ENCODE measurements around the gene CDH4.

The CDH4 gene

GRCh38 chr20:61517419-61517818, 265.4 kb downstream of the CDH4 start:
- Histone ChIP-seq H3K9me3 (ENCODE audit: control insufficient read depth in 1 of 2, low read length in 2 of 2) (peaks cover 0 to 10% of the 10 kb centered on the region in 2 donors), H3K36me3 (ENCODE audit: control insufficient read depth in 1 of 2, insufficient read depth in 2 of 2, low read length in 2 of 2) (no peaks in the 10 kb centered on the region), H3K27me3 (ENCODE audit: control insufficient read depth in 1 of 2, insufficient read depth in 2 of 2, low read length in 2 of 2) (no peaks in the 10 kb centered on the region), H3K9ac (ENCODE audit: low read depth in 1 of 2, low read length in 2 of 2) (no peak overlapping the region), H3K27ac (ENCODE audit: low read depth, low read length) (no peak overlapping the region), H3K4me1 (ENCODE audit: control insufficient read depth in 1 of 2, insufficient read depth in 2 of 2, low read length in 2 of 2) (no peaks in the 10 kb centered on the region), H3K4me3 (ENCODE audit: low read depth in 1 of 2, low read length in 2 of 2) (no peak overlapping the region)

GRCh38 chr20:61518424-61518951, 266.4 kb downstream of the CDH4 start:
- Histone ChIP-seq H3K27me3 (ENCODE audit: control insufficient read depth in 1 of 2, insufficient read depth in 2 of 2, low read length in 2 of 2) (no peaks in the 10 kb centered on the region), H3K4me3 (ENCODE audit: low read depth in 1 of 2, low read length in 2 of 2) (no peak overlapping the region), H3K36me3 (ENCODE audit: control insufficient read depth in 1 of 2, insufficient read depth in 2 of 2, low read length in 2 of 2) (no peaks in the 10 kb centered on the region), H3K9me3 (ENCODE audit: control insufficient read depth in 1 of 2, low read length in 2 of 2) (peaks cover 0 to 10% of the 10 kb centered on the region in 2 donors), H3K27ac (ENCODE audit: low read depth, low read length) (no peak overlapping the region), H3K9ac (ENCODE audit: low read depth in 1 of 2, low read length in 2 of 2) (no peak overlapping the region), H3K4me1 (ENCODE audit: control insufficient read depth in 1 of 2, insufficient read depth in 2 of 2, low read length in 2 of 2) (no peaks in the 10 kb centered on the region)

DNA sequence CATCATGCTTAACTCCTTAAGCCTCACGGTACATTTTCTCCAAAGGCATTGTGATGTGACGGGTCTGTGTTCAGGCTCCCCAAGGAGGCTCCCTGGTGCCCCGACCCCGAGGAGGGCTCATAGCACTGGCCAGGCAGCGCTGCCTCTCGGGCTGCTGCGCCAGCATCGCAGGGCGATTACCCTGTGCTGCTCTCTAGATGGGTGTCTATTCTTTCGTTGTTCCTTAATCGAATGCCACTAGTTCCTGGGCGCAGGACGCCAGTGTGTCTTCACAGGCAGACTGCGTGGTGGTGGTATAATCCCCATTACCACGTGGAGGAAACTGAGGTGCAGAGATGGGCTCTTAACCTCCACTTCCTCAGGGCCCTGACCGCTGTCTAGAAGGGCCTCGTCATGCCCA, 267.4 kb downstream of the CDH4 start:
- no peak overlapping the region for H3K9ac ChIP-seq (ENCODE audit: low read depth in 1 of 2, low read length in 2 of 2)
- no peak overlapping the region for H3K4me3 ChIP-seq (ENCODE audit: low read depth in 1 of 2, low read length in 2 of 2)
- H3K27me3 ChIP-seq (ENCODE audit: control insufficient read depth in 1 of 2, insufficient read depth in 2 of 2, low read length in 2 of 2) = no peaks in the 10 kb centered on the region
- H3K36me3 ChIP-seq (ENCODE audit: control insufficient read depth in 1 of 2, insufficient read depth in 2 of 2, low read length in 2 of 2) = no peaks in the 10 kb centered on the region
- no peak overlapping the region for H3K27ac ChIP-seq (ENCODE audit: low read depth, low read length)
- no peaks in the 10 kb centered on the region for H3K4me1 ChIP-seq (ENCODE audit: control insufficient read depth in 1 of 2, insufficient read depth in 2 of 2, low read length in 2 of 2)
- H3K9me3 ChIP-seq (ENCODE audit: control insufficient read depth in 1 of 2, low read length in 2 of 2) = peaks cover 0 to 10% of the 10 kb centered on the region in 2 donors

GRCh38 chr20:61520076-61520892, 268.2 kb downstream of the CDH4 start:
- Histone ChIP-seq H3K9ac (ENCODE audit: low read depth in 1 of 2, low read length in 2 of 2) (no peak overlapping the region), H3K4me1 (ENCODE audit: control insufficient read depth in 1 of 2, insufficient read depth in 2 of 2, low read length in 2 of 2) (no peaks in the 10 kb centered on the region), H3K27ac (ENCODE audit: low read depth, low read length) (no peak overlapping the region), H3K27me3 (ENCODE audit: control insufficient read depth in 1 of 2, insufficient read depth in 2 of 2, low read length in 2 of 2) (no peaks in the 10 kb centered on the region), H3K9me3 (ENCODE audit: control insufficient read depth in 1 of 2, low read length in 2 of 2) (peaks cover 0 to 10% of the 10 kb centered on the region in 2 donors), H3K36me3 (ENCODE audit: control insufficient read depth in 1 of 2, insufficient read depth in 2 of 2, low read length in 2 of 2) (no peaks in the 10 kb centered on the region), H3K4me3 (ENCODE audit: low read depth in 1 of 2, low read length in 2 of 2) (no peak overlapping the region)

DNA sequence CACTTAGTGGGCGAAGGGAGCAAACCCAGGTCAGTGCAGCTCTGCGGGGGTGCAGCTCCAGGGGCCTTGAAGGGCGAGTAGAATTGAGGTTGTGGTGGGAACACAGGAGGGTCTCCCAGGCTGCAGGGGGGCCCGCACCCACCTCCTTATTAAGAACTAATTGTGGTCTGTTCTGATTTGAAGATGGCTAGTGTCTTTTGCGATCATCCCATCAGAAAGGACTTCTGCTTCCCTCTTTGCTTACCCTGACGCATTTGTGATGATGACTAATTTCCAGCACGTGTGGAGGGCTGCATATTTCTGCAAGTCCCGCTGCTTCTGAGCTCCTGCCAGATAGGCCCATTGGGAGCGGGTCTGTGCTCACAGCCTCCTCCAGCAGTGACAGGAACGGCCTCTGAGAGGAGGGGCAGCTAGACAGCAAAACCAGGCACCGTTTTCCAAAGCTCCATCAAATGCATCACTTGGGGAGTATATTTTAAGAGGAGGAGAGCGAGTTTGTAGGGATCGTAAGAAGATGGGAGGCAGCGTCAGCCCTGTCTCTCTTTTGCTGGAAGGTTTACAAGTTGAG, 268.9 kb downstream of the CDH4 start:
- Histone ChIP-seq H3K4me1 (ENCODE audit: control insufficient read depth in 1 of 2, insufficient read depth in 2 of 2, low read length in 2 of 2) (no peaks in the 10 kb centered on the region), H3K27ac (ENCODE audit: low read depth, low read length) (no peak overlapping the region), H3K27me3 (ENCODE audit: control insufficient read depth in 1 of 2, insufficient read depth in 2 of 2, low read length in 2 of 2) (no peaks in the 10 kb centered on the region), H3K4me3 (ENCODE audit: low read depth in 1 of 2, low read length in 2 of 2) (no peak overlapping the region), H3K36me3 (ENCODE audit: control insufficient read depth in 1 of 2, insufficient read depth in 2 of 2, low read length in 2 of 2) (no peaks in the 10 kb centered on the region), H3K9ac (ENCODE audit: low read depth in 1 of 2, low read length in 2 of 2) (no peak overlapping the region), H3K9me3 (ENCODE audit: control insufficient read depth in 1 of 2, low read length in 2 of 2) (peaks cover 0 to 10% of the 10 kb centered on the region in 2 donors)

DNA sequence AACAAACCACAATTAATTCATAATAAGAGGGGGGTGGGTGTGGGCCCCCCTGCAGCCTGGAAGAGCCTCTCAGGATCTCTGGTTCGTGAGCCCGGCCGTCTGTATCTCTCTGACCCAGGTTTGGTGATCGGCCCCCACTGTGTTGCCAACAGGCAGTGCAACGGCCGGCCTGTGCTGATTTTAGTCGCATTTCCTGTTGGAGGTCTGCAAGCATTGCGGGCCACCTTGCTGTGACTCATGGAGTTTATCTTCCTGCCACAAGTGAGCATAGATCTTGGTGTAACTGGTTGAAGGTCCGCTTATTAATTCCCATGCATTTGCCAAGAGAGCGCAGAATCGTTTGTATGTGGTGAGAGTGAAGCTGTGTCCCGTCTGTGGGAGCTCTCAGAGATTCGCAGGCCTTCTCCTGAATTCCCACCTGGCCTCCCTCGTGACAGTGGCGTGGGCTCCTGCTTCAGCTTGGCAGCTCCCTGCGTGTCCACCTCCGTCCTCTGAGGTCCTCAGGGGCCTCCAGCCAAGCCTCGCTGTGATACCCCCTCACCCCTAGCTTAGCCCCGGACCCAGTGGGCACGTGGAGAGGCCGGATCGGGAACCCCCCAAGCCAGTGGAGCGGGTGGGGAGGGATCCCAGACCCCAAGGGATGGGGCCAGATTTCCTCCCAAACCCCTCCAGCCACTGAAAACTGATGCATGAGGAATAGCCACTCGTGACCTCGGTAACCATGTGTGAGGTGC, 269.8 kb downstream of the CDH4 start:
- H3K4me3 ChIP-seq (ENCODE audit: low read depth in 1 of 2, low read length in 2 of 2) = no peak overlapping the region
- no peaks in the 10 kb centered on the region for H3K4me1 ChIP-seq (ENCODE audit: control insufficient read depth in 1 of 2, insufficient read depth in 2 of 2, low read length in 2 of 2)
- no peaks in the 10 kb centered on the region for H3K36me3 ChIP-seq (ENCODE audit: control insufficient read depth in 1 of 2, insufficient read depth in 2 of 2, low read length in 2 of 2)
- no peaks in the 10 kb centered on the region for H3K27me3 ChIP-seq (ENCODE audit: control insufficient read depth in 1 of 2, insufficient read depth in 2 of 2, low read length in 2 of 2)
- H3K9me3 ChIP-seq (ENCODE audit: control insufficient read depth in 1 of 2, low read length in 2 of 2) = peaks cover 0 to 10% of the 10 kb centered on the region in 2 donors
- no peak overlapping the region for H3K9ac ChIP-seq (ENCODE audit: low read depth in 1 of 2, low read length in 2 of 2)
- no peak overlapping the region for H3K27ac ChIP-seq (ENCODE audit: low read depth, low read length)

- H3K9ac ChIP-seq (ENCODE audit: low read depth in 1 of 2, low read length in 2 of 2) = no peak overlapping the region
- H3K27ac ChIP-seq (ENCODE audit: low read depth, low read length) = no peak overlapping the region
- no peaks in the 10 kb centered on the region for H3K27me3 ChIP-seq (ENCODE audit: control insufficient read depth in 1 of 2, insufficient read depth in 2 of 2, low read length in 2 of 2)
- H3K4me1 ChIP-seq (ENCODE audit: control insufficient read depth in 1 of 2, insufficient read depth in 2 of 2, low read length in 2 of 2) = no peaks in the 10 kb centered on the region
- no peaks in the 10 kb centered on the region for H3K36me3 ChIP-seq (ENCODE audit: control insufficient read depth in 1 of 2, insufficient read depth in 2 of 2, low read length in 2 of 2)
- peaks cover 0 to 10% of the 10 kb centered on the region in 2 donors for H3K9me3 ChIP-seq (ENCODE audit: control insufficient read depth in 1 of 2, low read length in 2 of 2)
- H3K4me3 ChIP-seq (ENCODE audit: low read depth in 1 of 2, low read length in 2 of 2) = no peak overlapping the region
Observed at GRCh38 chr20:61522498-61523090, 270.5 kb downstream of the CDH4 start.

GRCh38 chr20:61523145-61523544, 271.1 kb downstream of the CDH4 start:
- no peaks in the 10 kb centered on the region for H3K27me3 ChIP-seq (ENCODE audit: control insufficient read depth in 1 of 2, insufficient read depth in 2 of 2, low read length in 2 of 2)
- no peaks in the 10 kb centered on the region for H3K36me3 ChIP-seq (ENCODE audit: control insufficient read depth in 1 of 2, insufficient read depth in 2 of 2, low read length in 2 of 2)
- H3K9me3 ChIP-seq (ENCODE audit: control insufficient read depth in 1 of 2, low read length in 2 of 2) = peaks cover 0 to 9% of the 10 kb centered on the region in 2 donors
- no peak overlapping the region for H3K4me3 ChIP-seq (ENCODE audit: low read depth in 1 of 2, low read length in 2 of 2)
- no peaks in the 10 kb centered on the region for H3K4me1 ChIP-seq (ENCODE audit: control insufficient read depth in 1 of 2, insufficient read depth in 2 of 2, low read length in 2 of 2)
- no peak overlapping the region for H3K9ac ChIP-seq (ENCODE audit: low read depth in 1 of 2, low read length in 2 of 2)
- H3K27ac ChIP-seq (ENCODE audit: low read depth, low read length) = no peak overlapping the region

DNA sequence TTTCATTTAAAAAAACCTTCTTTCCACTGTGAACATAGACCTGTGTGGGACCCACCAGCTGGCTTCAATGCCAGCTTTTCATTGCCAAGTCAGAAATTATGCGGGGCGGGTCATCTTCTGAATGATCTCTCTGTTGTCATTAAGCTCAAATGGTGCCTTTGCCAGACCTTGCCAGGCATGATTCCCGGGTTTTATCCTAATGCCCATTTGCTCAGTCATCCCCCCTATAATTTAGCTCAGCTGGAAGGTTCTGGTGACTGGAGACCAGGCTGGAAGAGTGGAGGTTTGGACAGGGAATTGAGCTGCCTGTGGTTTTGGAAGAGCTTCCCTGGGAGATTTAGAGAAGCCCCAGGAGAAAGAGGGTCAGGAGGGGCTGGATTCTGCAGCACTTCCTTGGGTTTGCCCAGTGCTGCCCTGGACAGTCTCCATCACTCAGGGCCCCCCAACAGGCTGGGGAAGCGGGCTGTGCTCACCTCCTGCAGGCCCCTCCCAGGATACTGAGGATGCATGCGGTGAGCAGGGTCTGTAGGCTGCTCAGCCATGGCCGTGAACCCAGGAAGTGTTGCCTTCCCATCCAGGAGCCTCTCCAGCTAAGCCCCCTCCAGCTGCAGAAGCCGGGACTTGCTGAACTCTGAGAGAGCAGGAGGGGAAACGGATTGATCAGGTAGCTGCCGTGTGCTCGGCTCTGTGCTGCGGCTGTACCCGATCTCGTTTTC, 273.0 kb downstream of the CDH4 start:
- no peaks in the 10 kb centered on the region for H3K9me3 ChIP-seq (ENCODE audit: control insufficient read depth in 1 of 2, low read length in 2 of 2)
- H3K9ac ChIP-seq (ENCODE audit: low read depth in 1 of 2, low read length in 2 of 2) = no peak overlapping the region
- no peaks in the 10 kb centered on the region for H3K4me1 ChIP-seq (ENCODE audit: control insufficient read depth in 1 of 2, insufficient read depth in 2 of 2, low read length in 2 of 2)
- no peak overlapping the region for H3K4me3 ChIP-seq (ENCODE audit: low read depth in 1 of 2, low read length in 2 of 2)
- no peaks in the 10 kb centered on the region for H3K36me3 ChIP-seq (ENCODE audit: control insufficient read depth in 1 of 2, insufficient read depth in 2 of 2, low read length in 2 of 2)
- H3K27ac ChIP-seq (ENCODE audit: low read depth, low read length) = no peak overlapping the region
- H3K27me3 ChIP-seq (ENCODE audit: control insufficient read depth in 1 of 2, insufficient read depth in 2 of 2, low read length in 2 of 2) = no peaks in the 10 kb centered on the region
